Retinal pigment epithelial cell (primary cell): ENCODE data around the gene KIF20B.

ENCODE experiments used
- DNase-seq: peaks from one replicate; pipeline ENCODE4 v3.0.0-alpha.2; 2010; ENCODE audit warnings: low read depth
- H3K4me3 ChIP-seq: 2 replicates; pipeline ENCODE4 v1.5.1; 2011; ENCODE audit warnings: mild to moderate bottlenecking, low read length, control low read depth, moderate library complexity
- CTCF ChIP-seq: conservative IDR thresholded peaks from 2 replicates; pipeline ENCODE4 v1.5.1; 2011; ENCODE audit warnings: low read depth, low read length, control low read depth, inconsistent platforms

KIF20B gene

GRCh38 chr10:89701242-89702120, at the start of gene KIF20B:
TSS of gene KIF20B (plus strand) at chr10:89701590. CDS start at chr10:89705295, 3,705 bp downstream.
- peak; percentile 90 for DNase-seq
- H3K4me3 ChIP-seq, result peak within 1 kb of the TSS; percentile 93
- TF ChIP-seq CTCF, result peak; percentile 33

- no peak overlapping the region for H3K4me3 ChIP-seq
- DNase-seq, result no peak
- no peak for TF ChIP-seq CTCF
These were observed 49.3 kb upstream of the KIF20B start for GRCh38 chr10:89651916-89652573.

GRCh38 chr10:89652806-89653370, 48.5 kb upstream of the KIF20B start:
- DNase-seq, result no peak
- TF ChIP-seq CTCF, result no peak
- H3K4me3 ChIP-seq, result no peak overlapping the region

- TF ChIP-seq CTCF, result no peak
- peak; percentile 85 for DNase-seq
- H3K4me3 ChIP-seq, result no peak overlapping the region
These were observed 48.0 kb upstream of the KIF20B start for GRCh38 chr10:89653410-89653869.

- TF ChIP-seq CTCF, result no peak
These were observed 45.7 kb upstream of the KIF20B start for GRCh38 chr10:89655722-89656121.

GRCh38 chr10:89657302-89657701, 44.1 kb upstream of the KIF20B start:
- H3K4me3 ChIP-seq, result no peak overlapping the region
- DNase-seq, result no peak
- TF ChIP-seq CTCF, result no peak

More at GRCh38 chr10:89655722-89656121, 45.7 kb upstream of the KIF20B start:
- no peak overlapping the region for H3K4me3 ChIP-seq
- DNase-seq, result no peak
